ENCODE data around the gene SCRT2. TPM values are rescaled to one million over a fixed set of nuclear protein-coding genes. Genes with fewer than 3 reads are reported as not detected.

Gene SCRT2
- total and polyA plus RNA-seq, 5 donors from 2014 or later: not detected

- H3K27me3 ChIP-seq (ENCODE audit: control insufficient read depth, insufficient read depth, low read length): peaks cover 12% of the 10 kb centered on the region
- no peak for DNase-seq
Observed at GRCh38 chr20:669573-669972, 6.0 kb downstream of the SCRT2 start.

GRCh38 chr20:668638-669037 is 7.0 kb downstream of the SCRT2 start:
- H3K27me3 Mint-ChIP-seq: peaks cover 52% of the 10 kb centered on the region
- H3K27ac Mint-ChIP-seq: no peak overlapping the region
- DNase-seq: no peak
- H3K36me3 Mint-ChIP-seq: no peaks in the 10 kb centered on the region
- H3K4me3 Mint-ChIP-seq: no peak overlapping the region
- H3K9me3 Mint-ChIP-seq: peaks cover 0 to 2% (median 0%) of the 10 kb centered on the region in 7 donors
- H3K36me3 ChIP-seq (ENCODE audit: control insufficient read depth, insufficient read depth, low read length): no peaks in the 10 kb centered on the region
- H3K4me1 ChIP-seq (ENCODE audit: control insufficient read depth, insufficient read depth, low read length, poor library complexity, severe bottlenecking): no peaks in the 10 kb centered on the region
- no peak for ATAC-seq (ENCODE audit: low read depth in 2 of 2)
- no peaks in the 10 kb centered on the region for H3K9me3 ChIP-seq (ENCODE audit: control insufficient read depth in 2 of 2, low read length in 2 of 2)
- H3K27ac ChIP-seq (ENCODE audit: insufficient read depth, low read length, poor library complexity, severe bottlenecking): no peak overlapping the region
- H3K4me1 Mint-ChIP-seq: peaks cover 0 to 10% (median 0%) of the 10 kb centered on the region in 4 donors
- no peak overlapping the region for H3K4me3 ChIP-seq (ENCODE audit: low read depth, low read length)
- peaks cover 8% of the 10 kb centered on the region for H3K27me3 ChIP-seq (ENCODE audit: control insufficient read depth, insufficient read depth, low read length)

More at GRCh38 chr20:669573-669972, 6.0 kb downstream of the SCRT2 start:
- Mint-ChIP-seq H3K27ac (no peak overlapping the region), H3K36me3 (no peaks in the 10 kb centered on the region), H3K27me3 (peaks cover 58% of the 10 kb centered on the region), H3K4me1 (peaks cover 0 to 11% (median 0%) of the 10 kb centered on the region in 4 donors), H3K9me3 (peaks cover 0 to 3% (median 0%) of the 10 kb centered on the region in 7 donors), H3K4me3 (no peak overlapping the region)
- no peak overlapping the region for H3K27ac ChIP-seq (ENCODE audit: insufficient read depth, low read length, poor library complexity, severe bottlenecking)
- no peaks in the 10 kb centered on the region for H3K36me3 ChIP-seq (ENCODE audit: control insufficient read depth, insufficient read depth, low read length)
- H3K4me1 ChIP-seq (ENCODE audit: control insufficient read depth, insufficient read depth, low read length, poor library complexity, severe bottlenecking): no peaks in the 10 kb centered on the region
- H3K9me3 ChIP-seq (ENCODE audit: control insufficient read depth in 2 of 2, low read length in 2 of 2): no peaks in the 10 kb centered on the region
- H3K4me3 ChIP-seq (ENCODE audit: low read depth, low read length): no peak overlapping the region
- no peak for ATAC-seq (ENCODE audit: low read depth in 2 of 2)

- Histone ChIP-seq H3K36me3 (ENCODE audit: control insufficient read depth, insufficient read depth, low read length) (no peaks in the 10 kb centered on the region), H3K27me3 (ENCODE audit: control insufficient read depth, insufficient read depth, low read length) (peaks cover 8% of the 10 kb centered on the region), H3K4me3 (ENCODE audit: low read depth, low read length) (no peak overlapping the region), H3K27ac (ENCODE audit: insufficient read depth, low read length, poor library complexity, severe bottlenecking) (no peak overlapping the region), H3K4me1 (ENCODE audit: control insufficient read depth, insufficient read depth, low read length, poor library complexity, severe bottlenecking) (no peaks in the 10 kb centered on the region), H3K9me3 (ENCODE audit: control insufficient read depth in 2 of 2, low read length in 2 of 2) (no peaks in the 10 kb centered on the region)
- H3K27me3 Mint-ChIP-seq: peaks cover 51% of the 10 kb centered on the region
- DNase-seq (no peak), ATAC-seq (ENCODE audit: low read depth in 2 of 2) (no peak)
- peaks cover 0 to 10% (median 0%) of the 10 kb centered on the region in 4 donors for H3K4me1 Mint-ChIP-seq
- peaks cover 0 to 2% (median 0%) of the 10 kb centered on the region in 7 donors for H3K9me3 Mint-ChIP-seq
- H3K36me3 Mint-ChIP-seq: no peaks in the 10 kb centered on the region
- no peak overlapping the region for H3K4me3 Mint-ChIP-seq
- H3K27ac Mint-ChIP-seq: no peak overlapping the region
Observed at GRCh38 chr20:668050-668449, 7.6 kb downstream of the SCRT2 start.

- H3K36me3 Mint-ChIP-seq: no peaks in the 10 kb centered on the region
- H3K4me1 ChIP-seq (ENCODE audit: control insufficient read depth, insufficient read depth, low read length, poor library complexity, severe bottlenecking): no peaks in the 10 kb centered on the region
- H3K27me3 ChIP-seq (ENCODE audit: control insufficient read depth, insufficient read depth, low read length): peaks cover 13% of the 10 kb centered on the region
- no peak overlapping the region for H3K27ac ChIP-seq (ENCODE audit: insufficient read depth, low read length, poor library complexity, severe bottlenecking)
- H3K4me3 ChIP-seq (ENCODE audit: low read depth, low read length): no peak overlapping the region
- H3K9me3 ChIP-seq (ENCODE audit: control insufficient read depth in 2 of 2, low read length in 2 of 2): no peaks in the 10 kb centered on the region
- H3K9me3 Mint-ChIP-seq: peaks cover 0 to 2% (median 0%) of the 10 kb centered on the region in 7 donors
- H3K27me3 Mint-ChIP-seq: peaks cover 51% of the 10 kb centered on the region
- H3K36me3 ChIP-seq (ENCODE audit: control insufficient read depth, insufficient read depth, low read length): no peaks in the 10 kb centered on the region
- no peak overlapping the region for H3K4me3 Mint-ChIP-seq
- peaks cover 0 to 10% (median 0%) of the 10 kb centered on the region in 4 donors for H3K4me1 Mint-ChIP-seq
- no peak overlapping the region for H3K27ac Mint-ChIP-seq
- ATAC-seq (ENCODE audit: low read depth in 2 of 2): peak in 1 of 2 donors; percentile 44
- peak; percentile 21 to 51 (median 43) for DNase-seq
Observed at GRCh38 chr20:667351-668034, 8.1 kb downstream of the SCRT2 start.

- H3K4me3 Mint-ChIP-seq: no peak overlapping the region
- no peak for ATAC-seq (ENCODE audit: low read depth in 2 of 2)
- no peak overlapping the region for H3K27ac Mint-ChIP-seq
- no peak overlapping the region for H3K4me3 ChIP-seq (ENCODE audit: low read depth, low read length)
- H3K4me1 Mint-ChIP-seq: peaks cover 0 to 7% (median 0%) of the 10 kb centered on the region in 4 donors
- H3K27me3 Mint-ChIP-seq: peaks cover 53% of the 10 kb centered on the region
- H3K27ac ChIP-seq (ENCODE audit: insufficient read depth, low read length, poor library complexity, severe bottlenecking): no peak overlapping the region
- no peaks in the 10 kb centered on the region for H3K36me3 Mint-ChIP-seq
- DNase-seq: no peak
- no peaks in the 10 kb centered on the region for H3K9me3 Mint-ChIP-seq
- no peaks in the 10 kb centered on the region for H3K9me3 ChIP-seq (ENCODE audit: control insufficient read depth in 2 of 2, low read length in 2 of 2)
- H3K4me1 ChIP-seq (ENCODE audit: control insufficient read depth, insufficient read depth, low read length, poor library complexity, severe bottlenecking): no peaks in the 10 kb centered on the region
- H3K36me3 ChIP-seq (ENCODE audit: control insufficient read depth, insufficient read depth, low read length): no peaks in the 10 kb centered on the region
- peaks cover 13% of the 10 kb centered on the region for H3K27me3 ChIP-seq (ENCODE audit: control insufficient read depth, insufficient read depth, low read length)
Observed at GRCh38 chr20:666877-667276, 8.7 kb downstream of the SCRT2 start.

GRCh38 chr20:665276-665675 is 10.3 kb downstream of the SCRT2 start:
- H3K9me3 Mint-ChIP-seq: peaks cover 0 to 3% (median 0%) of the 10 kb centered on the region in 7 donors
- no peaks in the 10 kb centered on the region for H3K36me3 Mint-ChIP-seq

GRCh38 chr20:664576-664975 is 11.0 kb downstream of the SCRT2 start:
- Histone ChIP-seq H3K4me3 (ENCODE audit: low read depth, low read length) (no peak overlapping the region), H3K36me3 (ENCODE audit: control insufficient read depth, insufficient read depth, low read length) (no peaks in the 10 kb centered on the region), H3K9me3 (ENCODE audit: control insufficient read depth in 2 of 2, low read length in 2 of 2) (no peaks in the 10 kb centered on the region), H3K27ac (ENCODE audit: insufficient read depth, low read length, poor library complexity, severe bottlenecking) (no peak overlapping the region), H3K27me3 (ENCODE audit: control insufficient read depth, insufficient read depth, low read length) (peaks cover 19% of the 10 kb centered on the region), H3K4me1 (ENCODE audit: control insufficient read depth, insufficient read depth, low read length, poor library complexity, severe bottlenecking) (no peaks in the 10 kb centered on the region)
- ATAC-seq (ENCODE audit: low read depth in 2 of 2): no peak
- no peak overlapping the region for H3K27ac Mint-ChIP-seq
- peaks cover 0 to 3% (median 0%) of the 10 kb centered on the region in 4 donors for H3K4me1 Mint-ChIP-seq
- no peaks in the 10 kb centered on the region for H3K36me3 Mint-ChIP-seq
- DNase-seq: no peak
- H3K4me3 Mint-ChIP-seq: no peak overlapping the region
- H3K9me3 Mint-ChIP-seq: peaks cover 0 to 3% (median 0%) of the 10 kb centered on the region in 7 donors
- H3K27me3 Mint-ChIP-seq: peaks cover 62% of the 10 kb centered on the region

More at GRCh38 chr20:665276-665675, 10.3 kb downstream of the SCRT2 start:
- Histone ChIP-seq H3K27ac (ENCODE audit: insufficient read depth, low read length, poor library complexity, severe bottlenecking) (no peak overlapping the region), H3K4me1 (ENCODE audit: control insufficient read depth, insufficient read depth, low read length, poor library complexity, severe bottlenecking) (no peaks in the 10 kb centered on the region), H3K4me3 (ENCODE audit: low read depth, low read length) (no peak overlapping the region), H3K9me3 (ENCODE audit: control insufficient read depth in 2 of 2, low read length in 2 of 2) (no peaks in the 10 kb centered on the region), H3K27me3 (ENCODE audit: control insufficient read depth, insufficient read depth, low read length) (peaks cover 18% of the 10 kb centered on the region), H3K36me3 (ENCODE audit: control insufficient read depth, insufficient read depth, low read length) (no peaks in the 10 kb centered on the region)
- H3K27me3 Mint-ChIP-seq: peaks cover 58% of the 10 kb centered on the region
- ATAC-seq (ENCODE audit: low read depth in 2 of 2) (no peak), DNase-seq (no peak)
- no peak overlapping the region for H3K4me3 Mint-ChIP-seq
- peaks cover 0 to 3% (median 0%) of the 10 kb centered on the region in 4 donors for H3K4me1 Mint-ChIP-seq
- no peak overlapping the region for H3K27ac Mint-ChIP-seq

GRCh38 chr20:664151-664550 is 11.5 kb downstream of the SCRT2 start:
- no peak overlapping the region for H3K27ac ChIP-seq (ENCODE audit: insufficient read depth, low read length, poor library complexity, severe bottlenecking)
- peaks cover 0 to 3% (median 0%) of the 10 kb centered on the region in 7 donors for H3K9me3 Mint-ChIP-seq
- H3K27ac Mint-ChIP-seq: no peak overlapping the region
- H3K4me3 ChIP-seq (ENCODE audit: low read depth, low read length): no peak overlapping the region
- peaks cover 0 to 3% (median 0%) of the 10 kb centered on the region in 4 donors for H3K4me1 Mint-ChIP-seq
- no peak for DNase-seq
- no peak overlapping the region for H3K4me3 Mint-ChIP-seq
- no peaks in the 10 kb centered on the region for H3K4me1 ChIP-seq (ENCODE audit: control insufficient read depth, insufficient read depth, low read length, poor library complexity, severe bottlenecking)
- H3K9me3 ChIP-seq (ENCODE audit: control insufficient read depth in 2 of 2, low read length in 2 of 2): no peaks in the 10 kb centered on the region
- peaks cover 23% of the 10 kb centered on the region for H3K27me3 ChIP-seq (ENCODE audit: control insufficient read depth, insufficient read depth, low read length)
- H3K27me3 Mint-ChIP-seq: peaks cover 66% of the 10 kb centered on the region
- H3K36me3 Mint-ChIP-seq: no peaks in the 10 kb centered on the region
- no peak for ATAC-seq (ENCODE audit: low read depth in 2 of 2)
- H3K36me3 ChIP-seq (ENCODE audit: control insufficient read depth, insufficient read depth, low read length): no peaks in the 10 kb centered on the region

Data from CD4-positive, CD25-positive, alpha-beta regulatory T cell (primary cell).